Body of pancreas (tissue), 4 donors: Measurements from ENCODE around the gene INPP5K. TPM values are rescaled to one million over a fixed set of nuclear protein-coding genes. Genes with fewer than 3 reads are reported as not detected.

ENCODE experiments used
- ATAC-seq: fragments of 150-250 bp; one replicate; pipeline ENCODE4 v1.9.1; 2016
- DNase-seq, 4 donors: peaks; one replicate each; pipeline ENCODE4 v3.0.0-alpha.2; 2019
- H3K27ac ChIP-seq, 4 donors: fragments of 200-600 bp; sonication (generic); 1 replicate in 3 of 4; 2 replicates in 1 of 4; pipeline versions ENCODE4 v1.5.1 to v1.6.1; 2016 to 2019; ENCODE audit warnings: mild to moderate bottlenecking in 1 of 4, mixed read lengths in 1 of 4, moderate library complexity in 1 of 4
- H3K27me3 ChIP-seq, 2 donors: fragments of 200-600 bp; sonication (generic); one replicate each; pipeline ENCODE4 v1.6.0; 2016; ENCODE audit warnings: mild to moderate bottlenecking in 1 of 2
- H3K36me3 ChIP-seq, 2 donors: fragments of 200-600 bp; sonication (generic); replicated peaks in 1 of 2; 2 replicates each; pipeline ENCODE4 v1.5.1; 2016; ENCODE audit warnings: low read depth in 2 of 2; ENCODE audit not compliant: insufficient read depth in 1 of 2
- H3K4me1 ChIP-seq: fragments of 200-600 bp; sonication (generic); one replicate; pipeline ENCODE4 v1.6.0; 2016
- H3K4me3 ChIP-seq, 2 donors: fragments of 200-600 bp; sonication (generic); 1 replicate in 1 of 2; 2 replicates in 1 of 2; pipeline ENCODE4 v1.5.1; 2016 to 2019
- H3K9me3 ChIP-seq, 3 donors: fragments of 200-600 bp; sonication (generic); 1 replicate in 2 of 3; 2 replicates in 1 of 3; pipeline ENCODE4 v1.5.1; 2016
- CTCF ChIP-seq, 7 experiments: fragments of 450-650 bp in 4 of 7; fragments of 200-600 bp in 3 of 7; sonication (generic) in 3 of 7; IDR thresholded peaks; one replicate each; pipeline ENCODE4 v1.5.1; 2016 to 2019; ENCODE audit warnings: antibody characterized with exemption in 7 of 7
- POLR2A ChIP-seq, 3 donors: fragments of 450-650 bp; IDR thresholded peaks; one replicate each; pipeline ENCODE4 v1.6.1; 2016; ENCODE audit warnings: antibody characterized with exemption in 3 of 3, mild to moderate bottlenecking in 2 of 3
- WGBS, 2 donors: methylation state at CpG; one replicate each; pipeline ENCODE4 v1.1.5; 2017; 5-methylcytosine and 5-hydroxymethylcytosine counted together
- intact Hi-C: fragments of 100-400 bp; cut with DNase I; formaldehyde crosslinking; loops from one replicate; pipeline ENCODE4 v1.15.1; 2023
- total RNA-seq, 2 donors: library from RNA; depleted of rRNA; stranded (reverse); fragments of >200 nt; gene quantifications; one replicate each; pipeline ENCODE4 v1.1.0, GENCODE V29; 2016

The INPP5K gene
- total RNA-seq, 2 donors from 2014 or later, result 26.4 to 34.2 TPM

GRCh38 chr17:1553354-1554266 lies 37.2 kb upstream of the INPP5K start:
- WGBS, 2 donors, result 86% methylated on average over 12 of the region's 12 CpGs
- H3K4me1 ChIP-seq, result peaks cover 10% of the 10 kb centered on the region
- intact Hi-C loops, result no loop called here
- ATAC-seq (no peak), DNase-seq (no peak)
- no peak for TF ChIP-seq POLR2A (IDR thresholded peaks at IDR 0.05)
- TF ChIP-seq CTCF (IDR thresholded peaks at IDR 0.05), result no peak
- peaks cover 5 to 19% of the 10 kb centered on the region in 2 donors for H3K36me3 ChIP-seq
- H3K27me3 ChIP-seq, result no peaks in the 10 kb centered on the region
- H3K9me3 ChIP-seq, result no peaks in the 10 kb centered on the region
- H3K4me3 ChIP-seq, result no peak overlapping the region
- H3K27ac ChIP-seq, result no peak overlapping the region

- TF ChIP-seq CTCF (IDR thresholded peaks at IDR 0.05), result no peak
- TF ChIP-seq POLR2A (IDR thresholded peaks at IDR 0.05), result no peak
- DNase-seq, result no peak
- ATAC-seq, result no peak
- H3K4me3 ChIP-seq, result no peak overlapping the region
- intact Hi-C loops, result no loop called here
- no peaks in the 10 kb centered on the region for H3K27me3 ChIP-seq
- peaks cover 10% of the 10 kb centered on the region for H3K4me1 ChIP-seq
- 90% methylated on average over 11 of the region's 11 CpGs for WGBS, 2 donors
- H3K36me3 ChIP-seq, result peaks cover 5 to 19% of the 10 kb centered on the region in 2 donors
- H3K27ac ChIP-seq, result no peak overlapping the region
- no peaks in the 10 kb centered on the region for H3K9me3 ChIP-seq
Measured at GRCh38 chr17:1552932-1553331, 36.5 kb upstream of the INPP5K start.

GRCh38 chr17:1551741-1552140 lies 35.3 kb upstream of the INPP5K start:
- Histone ChIP-seq H3K9me3 (no peaks in the 10 kb centered on the region), H3K27me3 (no peaks in the 10 kb centered on the region), H3K27ac (no peak overlapping the region), H3K4me1 (peaks cover 10% of the 10 kb centered on the region), H3K4me3 (no peak overlapping the region), H3K36me3 (peaks cover 5 to 19% of the 10 kb centered on the region in 2 donors)
- TF ChIP-seq POLR2A (IDR thresholded peaks at IDR 0.05) (no peak), CTCF (IDR thresholded peaks at IDR 0.05) (no peak)
- intact Hi-C loops, result no loop called here
- DNase-seq (no peak), ATAC-seq (no peak)
- WGBS, 2 donors, result 90 to 93% methylated on average over 6 to 12 of the region's 12 CpGs

GRCh38 chr17:1548032-1548431 lies 31.6 kb upstream of the INPP5K start:
- H3K4me1 ChIP-seq, result no peaks in the 10 kb centered on the region
- no peaks in the 10 kb centered on the region for H3K9me3 ChIP-seq
- peaks cover 5 to 17% of the 10 kb centered on the region in 2 donors for H3K36me3 ChIP-seq
- ATAC-seq (no peak), DNase-seq (no peak)
- no peak overlapping the region for H3K27ac ChIP-seq
- no peaks in the 10 kb centered on the region for H3K27me3 ChIP-seq
- H3K4me3 ChIP-seq, result no peak overlapping the region
- intact Hi-C loops, result no loop called here
- TF ChIP-seq CTCF (IDR thresholded peaks at IDR 0.05) (no peak), POLR2A (IDR thresholded peaks at IDR 0.05) (no peak)
- 91 to 93% methylated on average over 17 to 18 of the region's 18 CpGs for WGBS, 2 donors
